Tibial nerve (tissue), 4 donors: ENCODE data around the gene CAV1.

ENCODE experiments used
- CTCF ChIP-seq, 5 experiments: fragments of 200-600 bp in 3 of 5; fragments of 450-650 bp in 2 of 5; sonication (generic) in 3 of 5; IDR thresholded peaks; one replicate each; pipeline ENCODE4 v1.5.1; 2016 to 2019; ENCODE audit warnings: antibody characterized with exemption in 5 of 5, mild to moderate bottlenecking in 3 of 5, moderate library complexity in 2 of 5
- EP300 ChIP-seq, 2 donors: sonication (generic); formaldehyde crosslinking; IDR thresholded peaks; one replicate each; pipeline ENCODE4 v1.6.1; 2017; ENCODE audit warnings: antibody characterized with exemption in 2 of 2, mild to moderate bottlenecking in 1 of 2
- POLR2A ChIP-seq, 2 donors: fragments of 450-650 bp; IDR thresholded peaks; one replicate each; pipeline ENCODE4 v1.6.1; 2017; ENCODE audit warnings: antibody characterized with exemption in 2 of 2, mild to moderate bottlenecking in 2 of 2, moderate library complexity in 2 of 2

DNA sequence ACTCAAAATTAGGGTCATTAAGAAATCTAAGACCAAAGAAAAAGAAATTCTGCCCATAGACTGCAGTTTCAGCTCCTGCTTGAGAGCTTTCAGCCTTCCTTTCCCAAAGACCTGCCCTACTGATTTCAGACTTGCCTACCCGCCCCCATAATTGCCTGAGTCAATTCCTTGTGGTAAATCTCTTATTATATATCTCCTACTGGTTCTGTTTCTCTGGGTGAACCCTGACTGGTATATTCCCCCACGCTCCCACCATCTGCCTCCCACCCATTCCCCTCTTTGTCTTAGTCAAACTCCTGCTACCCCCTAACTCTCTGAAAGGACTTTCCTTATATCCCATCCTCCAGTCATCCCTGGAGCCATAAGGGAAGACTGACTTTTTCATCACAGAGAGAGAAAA lies 82.5 kb downstream of the CAV1 start:
- TF ChIP-seq CTCF (IDR thresholded peaks at IDR 0.05) (no peak), EP300 (IDR thresholded peaks at IDR 0.05) (no peak), POLR2A (IDR thresholded peaks at IDR 0.05) (no peak)
